ENCODE results near the gene HNRNPR. TPM values are rescaled to one million over a fixed set of nuclear protein-coding genes. Genes with fewer than 3 reads are reported as not detected.

Gene HNRNPR
- polyA plus RNA-seq, 3 donors = 58.5 to 112 (median 82.9) TPM

DNA sequence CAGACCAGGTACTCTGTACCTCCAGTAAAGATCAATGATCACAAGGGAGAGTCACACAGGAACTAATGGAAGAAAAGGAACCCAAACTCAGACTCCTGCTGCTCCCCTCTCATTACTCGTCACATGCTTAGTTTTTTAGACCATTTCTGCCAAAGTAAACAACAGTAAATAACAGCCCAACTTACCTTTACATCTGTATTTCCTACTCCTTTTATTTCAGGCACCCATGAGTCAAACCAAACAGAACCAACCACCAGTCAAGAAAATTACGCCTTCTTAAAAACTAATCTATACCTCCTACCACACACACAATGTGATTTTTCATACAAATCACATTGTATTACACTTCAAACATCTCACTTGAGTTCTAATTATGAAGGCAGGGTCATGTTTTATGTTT is 65.4 kb downstream of the HNRNPR start:
- Histone ChIP-seq H3K9ac (ENCODE audit: insufficient read depth, low read length, poor library complexity, severe bottlenecking) (no peak overlapping the region), H3K9me3 (replicated peaks in 1 of 2; ENCODE audit: control insufficient read depth in 1 of 2, insufficient read depth in 1 of 2, low read length in 2 of 2) (no peaks in the 10 kb centered on the region), H3K27me3 (ENCODE audit: control insufficient read depth in 2 of 2, insufficient read depth in 2 of 2, low read length in 2 of 2) (no peaks in the 10 kb centered on the region), H3K4me1 (ENCODE audit: control insufficient read depth in 1 of 2, insufficient read depth in 2 of 2, low read length in 2 of 2) (peaks cover 14 to 25% of the 10 kb centered on the region in 2 donors), H3K4me2 (replicated peaks; ENCODE audit: extremely low read depth, low read length, poor library complexity, severe bottlenecking) (no peak overlapping the region), H3K27ac (ENCODE audit: low read depth in 1 of 2, low read length in 2 of 2) (no peak overlapping the region), H3K79me2 (ENCODE audit: insufficient read depth, low read length) (no peaks in the 10 kb centered on the region), H3K4me3 (replicated peaks in 1 of 3; ENCODE audit: low read depth in 2 of 3, low read length in 3 of 3) (no peak overlapping the region), H3K36me3 (replicated peaks in 1 of 2; ENCODE audit: control insufficient read depth in 1 of 2, insufficient read depth in 2 of 2, low read length in 2 of 2) (peaks cover 13 to 19% of the 10 kb centered on the region in 2 donors), H4K20me1 (ENCODE audit: insufficient read depth, low read length) (no peaks in the 10 kb centered on the region), H2AFZ (ENCODE audit: insufficient read depth, low read depth, low read length, poor library complexity, severe bottlenecking) (no peak overlapping the region)
- Mint-ChIP-seq H3K4me1 (peaks cover 16% of the 10 kb centered on the region), H3K4me3 (no peak overlapping the region), H3K27me3 (ENCODE audit: low read depth in 3 of 3) (peaks cover 7 to 9% (median 8%) of the 10 kb centered on the region in 3 donors), H3K27ac (no peak overlapping the region), H3K36me3 (peaks cover 17 to 19% of the 10 kb centered on the region in 2 donors), H3K9me3 (no peaks in the 10 kb centered on the region)
- no peak for DNase-seq
- intact Hi-C loops (cut with micrococcal nuclease) = no loop called here
- WGBS (ENCODE audit: insufficient coverage) = 100% methylated on average over 2 of the region's 2 CpGs
- TF ChIP-seq, protein P1, sequence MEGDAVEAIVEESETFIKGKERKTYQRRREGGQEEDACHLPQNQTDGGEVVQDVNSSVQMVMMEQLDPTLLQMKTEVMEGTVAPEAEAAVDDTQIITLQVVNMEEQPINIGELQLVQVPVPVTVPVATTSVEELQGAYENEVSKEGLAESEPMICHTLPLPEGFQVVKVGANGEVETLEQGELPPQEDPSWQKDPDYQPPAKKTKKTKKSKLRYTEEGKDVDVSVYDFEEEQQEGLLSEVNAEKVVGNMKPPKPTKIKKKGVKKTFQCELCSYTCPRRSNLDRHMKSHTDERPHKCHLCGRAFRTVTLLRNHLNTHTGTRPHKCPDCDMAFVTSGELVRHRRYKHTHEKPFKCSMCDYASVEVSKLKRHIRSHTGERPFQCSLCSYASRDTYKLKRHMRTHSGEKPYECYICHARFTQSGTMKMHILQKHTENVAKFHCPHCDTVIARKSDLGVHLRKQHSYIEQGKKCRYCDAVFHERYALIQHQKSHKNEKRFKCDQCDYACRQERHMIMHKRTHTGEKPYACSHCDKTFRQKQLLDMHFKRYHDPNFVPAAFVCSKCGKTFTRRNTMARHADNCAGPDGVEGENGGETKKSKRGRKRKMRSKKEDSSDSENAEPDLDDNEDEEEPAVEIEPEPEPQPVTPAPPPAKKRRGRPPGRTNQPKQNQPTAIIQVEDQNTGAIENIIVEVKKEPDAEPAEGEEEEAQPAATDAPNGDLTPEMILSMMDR (IDR thresholded peaks at IDR 0.05) = no peak

DNA sequence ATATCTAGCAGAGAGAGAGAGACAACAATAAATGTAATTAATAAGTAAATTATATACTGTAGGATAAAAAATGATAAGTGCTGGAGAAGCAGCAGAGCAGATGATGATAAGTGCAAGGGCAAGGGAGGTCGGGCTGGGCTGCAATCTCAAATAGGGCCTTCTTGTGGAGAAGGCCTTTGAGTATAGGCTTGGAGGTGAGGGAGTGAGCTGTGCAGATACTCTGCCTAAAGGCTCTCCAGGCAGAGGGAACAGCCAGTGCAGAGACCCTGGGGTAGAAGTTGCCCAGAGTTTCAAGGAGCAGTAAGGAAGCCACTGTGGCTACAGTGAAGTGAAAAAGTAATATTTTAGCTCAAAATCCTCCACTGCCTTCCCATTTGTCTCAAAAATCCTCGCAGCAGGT is 67.6 kb downstream of the HNRNPR start:
- no peaks in the 10 kb centered on the region for H4K20me1 ChIP-seq (ENCODE audit: insufficient read depth, low read length)
- H2AFZ ChIP-seq (ENCODE audit: insufficient read depth, low read depth, low read length, poor library complexity, severe bottlenecking) = no peak overlapping the region
- no peaks in the 10 kb centered on the region for H3K9me3 ChIP-seq (replicated peaks in 1 of 2; ENCODE audit: control insufficient read depth in 1 of 2, insufficient read depth in 1 of 2, low read length in 2 of 2)
- no peak for DNase-seq
- Mint-ChIP-seq H3K4me1 (peaks cover 7% of the 10 kb centered on the region), H3K27me3 (ENCODE audit: low read depth in 3 of 3) (peaks cover 11 to 14% (median 11%) of the 10 kb centered on the region in 3 donors), H3K4me3 (no peak overlapping the region), H3K27ac (no peak overlapping the region), H3K36me3 (peaks cover 17 to 19% of the 10 kb centered on the region in 2 donors), H3K9me3 (no peaks in the 10 kb centered on the region)
- H3K27ac ChIP-seq (ENCODE audit: low read depth in 1 of 2, low read length in 2 of 2) = no peak overlapping the region
- no peak overlapping the region for H3K9ac ChIP-seq (ENCODE audit: insufficient read depth, low read length, poor library complexity, severe bottlenecking)
- H3K4me2 ChIP-seq (replicated peaks; ENCODE audit: extremely low read depth, low read length, poor library complexity, severe bottlenecking) = no peak overlapping the region
- no peaks in the 10 kb centered on the region for H3K79me2 ChIP-seq (ENCODE audit: insufficient read depth, low read length)
- TF ChIP-seq, protein P1 (IDR thresholded peaks at IDR 0.05) = no peak
- intact Hi-C loops (cut with micrococcal nuclease) = no loop called here
- 75% methylated on average over 1 of the region's 2 CpGs for WGBS (ENCODE audit: insufficient coverage)
- peaks cover 6 to 11% of the 10 kb centered on the region in 2 donors for H3K36me3 ChIP-seq (replicated peaks in 1 of 2; ENCODE audit: control insufficient read depth in 1 of 2, insufficient read depth in 2 of 2, low read length in 2 of 2)
- peaks cover 2 to 7% of the 10 kb centered on the region in 2 donors for H3K4me1 ChIP-seq (ENCODE audit: control insufficient read depth in 1 of 2, insufficient read depth in 2 of 2, low read length in 2 of 2)
- H3K4me3 ChIP-seq (replicated peaks in 1 of 3; ENCODE audit: low read depth in 2 of 3, low read length in 3 of 3) = no peak overlapping the region
- no peaks in the 10 kb centered on the region for H3K27me3 ChIP-seq (ENCODE audit: control insufficient read depth in 2 of 2, insufficient read depth in 2 of 2, low read length in 2 of 2)
